GM12892 (cell line): ENCODE data around the gene RUFY2.

ENCODE experiments used
- POLR2A ChIP-seq: IDR thresholded peaks from 2 replicates; pipeline ENCODE4 v1.6.1; 2011; ENCODE audit warnings: low read depth, low read length, control low read depth
- POLR2AphosphoS5 ChIP-seq: IDR thresholded peaks from 2 replicates; pipeline ENCODE4 v1.6.1; 2011; ENCODE audit warnings: low read depth, low read length, control low read depth

DNA sequence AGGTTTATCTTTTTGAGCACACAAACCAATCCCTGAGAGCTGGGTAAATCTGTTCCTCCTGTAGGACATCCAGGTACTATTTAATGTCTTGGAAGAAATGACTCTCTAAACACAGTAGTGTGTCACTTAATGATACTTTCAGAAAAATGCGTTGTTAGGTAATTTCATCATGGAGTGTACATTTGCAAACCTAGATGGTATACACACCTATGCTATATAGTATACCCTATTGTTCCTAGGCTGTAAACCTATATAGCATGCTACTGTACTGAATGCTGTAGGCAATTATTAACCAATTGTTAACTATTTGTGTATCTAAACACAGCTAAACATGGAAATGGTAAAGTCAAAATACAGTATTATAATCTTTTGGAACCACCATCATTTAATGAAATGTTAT lies 10.1 kb downstream of the RUFY2 start:
- TF ChIP-seq POLR2A, result no peak
- no peak for TF ChIP-seq POLR2AphosphoS5
